BJ (cell line): Measurements from ENCODE around the gene WNT11. TPM values are rescaled to one million over a fixed set of nuclear protein-coding genes. Genes with fewer than 3 reads are reported as not detected.

Experiments
- CTCF ChIA-PET: fragments of 350-600 bp; formaldehyde crosslinking; extraction: SDS; loops from one replicate; lab custom pipeline; 2021; ENCODE audit warnings: antibody characterized with exemption, inconsistent platforms; lab: Yijun Ruan, JAX
- POLR2A ChIA-PET: fragments of 300-600 bp; sonication (Branson Sonifier 250); formaldehyde crosslinking; extraction: SDS; loops from one replicate; lab custom pipeline; 2021; ENCODE audit warnings: antibody characterized with exemption; lab: Charles Lee
- DNase-seq: peaks from one replicate; pipeline ENCODE4 v3.0.0-alpha.2; 2011; ENCODE audit warnings: low read depth
- H3K27me3 ChIP-seq: 2 replicates; pipeline ENCODE4 v1.6.0; 2011; ENCODE audit warnings: low read length; ENCODE audit not compliant: control insufficient read depth, insufficient read depth
- H3K36me3 ChIP-seq: 2 replicates; pipeline ENCODE4 v1.5.1; 2011; ENCODE audit warnings: low read length; ENCODE audit not compliant: control insufficient read depth, insufficient read depth
- H3K4me3 ChIP-seq: 2 replicates; pipeline ENCODE4 v1.5.1; 2011; ENCODE audit warnings: low read depth, mild to moderate bottlenecking, control low read depth, low read length
- polyA plus RNA-seq: library from polyadenylated mRNA; depleted of rRNA; stranded (reverse); fragments of >200 nt; gene quantifications from 2 replicates; pipeline ENCODE4 v1.2.3, GENCODE V29; 2011
- TF ChIP-seq, protein P1 (sequence below): IDR thresholded peaks from 2 replicates; pipeline ENCODE4 v1.5.1; 2011; ENCODE audit warnings: low read depth, mild to moderate bottlenecking, control low read depth, inconsistent platforms, low read length, moderate library complexity; ENCODE audit not compliant: insufficient read depth

WNT11 gene
- polyA plus RNA-seq, 1 experiment = 0.25 TPM

- no peak for DNase-seq
- H3K27me3 ChIP-seq = peaks cover 43% of the 10 kb centered on the region
- POLR2A ChIA-PET = no interaction called here
- TF ChIP-seq, protein P1, sequence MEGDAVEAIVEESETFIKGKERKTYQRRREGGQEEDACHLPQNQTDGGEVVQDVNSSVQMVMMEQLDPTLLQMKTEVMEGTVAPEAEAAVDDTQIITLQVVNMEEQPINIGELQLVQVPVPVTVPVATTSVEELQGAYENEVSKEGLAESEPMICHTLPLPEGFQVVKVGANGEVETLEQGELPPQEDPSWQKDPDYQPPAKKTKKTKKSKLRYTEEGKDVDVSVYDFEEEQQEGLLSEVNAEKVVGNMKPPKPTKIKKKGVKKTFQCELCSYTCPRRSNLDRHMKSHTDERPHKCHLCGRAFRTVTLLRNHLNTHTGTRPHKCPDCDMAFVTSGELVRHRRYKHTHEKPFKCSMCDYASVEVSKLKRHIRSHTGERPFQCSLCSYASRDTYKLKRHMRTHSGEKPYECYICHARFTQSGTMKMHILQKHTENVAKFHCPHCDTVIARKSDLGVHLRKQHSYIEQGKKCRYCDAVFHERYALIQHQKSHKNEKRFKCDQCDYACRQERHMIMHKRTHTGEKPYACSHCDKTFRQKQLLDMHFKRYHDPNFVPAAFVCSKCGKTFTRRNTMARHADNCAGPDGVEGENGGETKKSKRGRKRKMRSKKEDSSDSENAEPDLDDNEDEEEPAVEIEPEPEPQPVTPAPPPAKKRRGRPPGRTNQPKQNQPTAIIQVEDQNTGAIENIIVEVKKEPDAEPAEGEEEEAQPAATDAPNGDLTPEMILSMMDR = no peak
- CTCF ChIA-PET = interaction anchor here (1.2 to 7.3 kb wide), 10 partner anchors 9 to 313 kb away, joined by 3 to 135 read pairs (median 16); no protein-coding TSS in a partner anchor
- H3K36me3 ChIP-seq = no peaks in the 10 kb centered on the region
- H3K4me3 ChIP-seq = peak overlapping the region; percentile 39
Measured at GRCh38 chr11:76209973-76210930, 4.0 kb upstream of the WNT11 start.

DNA sequence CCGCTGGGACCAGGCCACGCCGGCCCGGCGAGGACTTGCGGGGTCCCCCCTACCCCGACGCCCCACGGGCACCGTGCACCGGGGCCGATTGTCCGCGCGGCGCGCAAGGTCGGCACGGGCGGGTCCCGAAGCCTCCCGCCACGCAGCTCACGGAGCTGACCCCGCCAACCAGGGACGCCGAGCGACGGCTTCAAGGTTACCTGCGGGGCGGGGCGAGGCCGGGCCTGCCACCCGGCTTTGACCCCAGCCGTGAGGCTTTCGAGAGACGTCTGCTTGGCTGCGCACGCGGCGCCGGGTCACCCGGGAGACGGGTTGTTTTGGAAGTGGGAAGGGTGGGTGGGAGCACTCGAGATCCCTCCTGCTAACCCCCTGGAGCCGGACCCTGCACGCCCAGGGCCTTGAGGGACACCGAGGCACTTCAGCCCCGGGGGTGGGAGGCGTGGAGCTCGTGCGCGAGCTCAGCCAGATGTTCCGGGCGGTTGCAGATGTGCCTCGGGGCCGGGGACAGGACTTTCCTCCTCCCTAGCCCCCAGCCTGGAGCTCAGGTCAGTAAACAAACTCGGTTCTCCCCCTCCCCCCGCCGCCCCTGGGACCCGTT, 3.2 kb upstream of the WNT11 start:
- Histone ChIP-seq H3K27me3 (peaks cover 50% of the 10 kb centered on the region), H3K4me3 (peak overlapping the region; percentile 39), H3K36me3 (no peaks in the 10 kb centered on the region)
- ChIA-PET CTCF (interaction anchor here (0.9 to 7.3 kb wide), 17 partner anchors 9 to 395 kb away, joined by 3 to 135 read pairs (median 13); no protein-coding TSS in a partner anchor), POLR2A (no interaction called here)
- TF ChIP-seq, protein P1 = no peak
- DNase-seq = no peak

- Histone ChIP-seq H3K36me3 (no peaks in the 10 kb centered on the region), H3K4me3 (peak overlapping the region; percentile 39), H3K27me3 (peaks cover 52% of the 10 kb centered on the region)
- no peak for DNase-seq
- ChIA-PET CTCF (interaction anchor here (0.6 to 7.3 kb wide), 36 partner anchors 9 to 481 kb away, joined by 3 to 135 read pairs (median 5); no protein-coding TSS in a partner anchor), POLR2A (interaction anchor here (0.6 kb wide), 1 partner anchor 14 kb away, joined by 3 read pairs; no protein-coding TSS in a partner anchor)
- TF ChIP-seq, protein P1 = peak; percentile 80
Measured at GRCh38 chr11:76208438-76209374, 2.4 kb upstream of the WNT11 start.

DNA sequence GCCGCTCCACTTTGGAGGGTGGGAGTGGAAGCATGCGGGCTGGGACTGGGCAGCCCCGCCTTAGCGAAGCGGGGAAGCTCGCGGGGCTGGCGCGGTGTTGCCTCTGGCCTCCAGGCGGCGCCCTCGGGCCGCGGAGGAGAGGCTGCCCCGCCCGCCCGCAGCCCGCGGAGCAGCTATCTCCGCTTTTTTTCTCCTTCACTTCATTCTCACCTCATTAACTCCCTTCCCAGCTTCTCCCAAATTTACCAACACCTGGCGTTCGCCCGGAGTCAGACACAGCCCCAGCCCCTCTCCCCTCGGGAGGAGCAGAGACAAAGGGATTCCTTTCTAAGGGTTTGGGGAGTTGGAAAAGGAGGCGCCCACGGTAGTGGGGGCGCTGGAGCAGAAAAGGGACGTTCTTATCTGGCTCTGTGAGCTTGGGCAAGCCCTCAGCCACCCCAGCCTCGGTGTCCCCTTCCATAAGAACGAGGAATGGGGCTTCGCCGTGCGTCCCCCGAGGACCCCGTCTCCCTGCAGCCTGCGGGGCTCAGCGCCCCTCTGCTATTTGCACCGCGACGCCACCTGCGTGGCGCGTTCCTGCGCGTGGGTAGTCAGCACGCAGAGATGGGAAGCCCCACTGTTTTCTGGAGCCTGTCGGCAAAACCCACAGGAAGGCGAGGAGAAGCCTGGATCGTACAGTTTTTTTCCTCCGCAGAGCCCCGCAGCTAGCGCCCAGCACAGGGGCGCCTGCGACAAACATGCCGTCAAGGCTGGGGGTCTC, 1.5 kb upstream of the WNT11 start:
- POLR2A ChIA-PET = interaction anchor here (0.6 kb wide), 4 partner anchors 15 to 327 kb away, joined by 3 to 6 read pairs (median 3); no protein-coding TSS in a partner anchor
- peaks cover 58% of the 10 kb centered on the region for H3K27me3 ChIP-seq
- CTCF ChIA-PET = interaction anchor here (0.6 to 7.3 kb wide), 48 partner anchors 10 to 484 kb away, joined by 3 to 135 read pairs (median 4); no protein-coding TSS in a partner anchor

More for the DNA sequence above, 1.5 kb upstream of the WNT11 start:
- Histone ChIP-seq H3K36me3 (no peaks in the 10 kb centered on the region), H3K4me3 (peak overlapping the region; percentile 39)
- no peak for DNase-seq
- TF ChIP-seq, protein P1 = peak; percentile 76
